Colonic mucosa (tissue), 4 donors: ENCODE measurements around the gene NPSR1. TPM values are rescaled to one million over a fixed set of nuclear protein-coding genes. Genes with fewer than 3 reads are reported as not detected.
A peak's percentile ranks its signal among the peaks of the same experiment; 100 is the strongest.
"Not testable (repeated sequence)": the region's sequence is repeated elsewhere in the genome, so short reads cannot be mapped to it uniquely, and the experiment has no call there.

ENCODE experiments used
- DNase-seq: peaks from one replicate; pipeline ENCODE4 v3.0.0-alpha.2; 2020
- H3K27ac ChIP-seq: fragments of 200-600 bp; one replicate; pipeline ENCODE4 v1.8.0; 2021
- H3K27me3 ChIP-seq: fragments of 200-600 bp; one replicate; pipeline ENCODE4 v1.8.0; 2021
- H3K36me3 ChIP-seq: fragments of 200-600 bp; one replicate; pipeline ENCODE4 v1.8.0; 2021
- H3K4me1 ChIP-seq: fragments of 200-600 bp; one replicate; pipeline ENCODE4 v1.8.0; 2021; ENCODE audit warnings: mild to moderate bottlenecking
- H3K4me3 ChIP-seq: fragments of 200-600 bp; one replicate; pipeline ENCODE4 v1.8.0; 2021
- H3K9ac ChIP-seq, 2 donors: one replicate each; pipeline ENCODE4 v1.7.0; 2013; ENCODE audit warnings: control low read depth in 2 of 2, low read depth in 2 of 2, low read length in 2 of 2
- H3K9me3 ChIP-seq: fragments of 200-600 bp; one replicate; pipeline ENCODE4 v1.8.0; 2021
- intact Hi-C: fragments of 100-400 bp; cut with DNase I; formaldehyde crosslinking; loops from one replicate; pipeline ENCODE4 v1.14.1; 2022
- total RNA-seq, 2 donors: library from RNA; stranded (reverse); fragmentation: NEBNext Ultra II Directional in 1 of 2; extraction: Animal tissue kit (Norgen Biotek cat#: 25700) in 1 of 2; gene quantifications; one replicate each; pipeline ENCODE4 v1.2.1, GENCODE V29; 2021
- TF ChIP-seq, protein P1 (sequence below): fragments of 200-600 bp; IDR thresholded peaks from one replicate; pipeline ENCODE4 v1.8.0; 2022; ENCODE audit warnings: antibody characterized with exemption, mild to moderate bottlenecking
- donor health status: healthy.
- donor health status: DM: no; HTN: no; CAD: no.
- donor health status: DM: no; HTN: no; CAD: no.

The NPSR1 gene, protein sequence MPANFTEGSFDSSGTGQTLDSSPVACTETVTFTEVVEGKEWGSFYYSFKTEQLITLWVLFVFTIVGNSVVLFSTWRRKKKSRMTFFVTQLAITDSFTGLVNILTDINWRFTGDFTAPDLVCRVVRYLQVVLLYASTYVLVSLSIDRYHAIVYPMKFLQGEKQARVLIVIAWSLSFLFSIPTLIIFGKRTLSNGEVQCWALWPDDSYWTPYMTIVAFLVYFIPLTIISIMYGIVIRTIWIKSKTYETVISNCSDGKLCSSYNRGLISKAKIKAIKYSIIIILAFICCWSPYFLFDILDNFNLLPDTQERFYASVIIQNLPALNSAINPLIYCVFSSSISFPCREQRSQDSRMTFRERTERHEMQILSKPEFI
- 1 to 10 TPM in 1 of 2 donors, not detected in 1; 1.0 TPM for total RNA-seq

DNA sequence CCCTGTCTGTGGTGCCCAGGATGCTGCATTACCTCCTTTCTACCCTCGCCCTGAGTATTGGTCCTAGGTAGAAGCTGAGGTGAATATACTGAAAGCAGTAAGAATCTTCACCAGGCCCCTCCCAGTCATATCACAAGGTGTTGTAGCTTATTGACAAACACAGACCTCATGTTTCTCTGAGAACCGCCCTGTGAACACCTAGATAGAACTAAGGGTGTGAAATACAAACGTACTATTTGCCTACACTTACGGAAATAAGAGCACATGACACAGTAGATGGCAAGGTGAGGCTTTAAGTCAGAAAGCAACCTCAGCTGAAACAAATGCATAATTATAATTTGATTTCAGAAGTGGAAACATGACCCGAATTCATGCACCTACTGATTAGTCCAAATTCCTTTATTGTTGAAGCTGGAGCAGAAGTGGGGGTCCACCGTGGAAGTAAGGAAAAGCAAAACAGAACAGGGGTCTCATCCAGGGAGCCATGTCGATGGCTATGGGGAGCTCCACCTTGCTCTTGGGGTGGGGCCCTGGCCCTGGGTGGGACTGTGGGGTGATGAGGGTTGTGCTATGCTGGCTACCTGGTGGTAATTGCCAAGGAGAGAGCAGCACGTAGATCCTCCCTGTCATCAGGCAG lies at the start of gene NPSR1:
Gene NPSR1, plus strand, starts transcription at position 587 of the 637 bp plus-strand sequence. CDS start 195 bp downstream, outside the sequence.
- peak within 1 kb of the TSS in 1 of 2 donors; percentile 32 for H3K9ac ChIP-seq
- intact Hi-C loops, result no loop called here
- H3K36me3 ChIP-seq, result no peaks in the 10 kb centered on the region
- TF ChIP-seq, protein P1, sequence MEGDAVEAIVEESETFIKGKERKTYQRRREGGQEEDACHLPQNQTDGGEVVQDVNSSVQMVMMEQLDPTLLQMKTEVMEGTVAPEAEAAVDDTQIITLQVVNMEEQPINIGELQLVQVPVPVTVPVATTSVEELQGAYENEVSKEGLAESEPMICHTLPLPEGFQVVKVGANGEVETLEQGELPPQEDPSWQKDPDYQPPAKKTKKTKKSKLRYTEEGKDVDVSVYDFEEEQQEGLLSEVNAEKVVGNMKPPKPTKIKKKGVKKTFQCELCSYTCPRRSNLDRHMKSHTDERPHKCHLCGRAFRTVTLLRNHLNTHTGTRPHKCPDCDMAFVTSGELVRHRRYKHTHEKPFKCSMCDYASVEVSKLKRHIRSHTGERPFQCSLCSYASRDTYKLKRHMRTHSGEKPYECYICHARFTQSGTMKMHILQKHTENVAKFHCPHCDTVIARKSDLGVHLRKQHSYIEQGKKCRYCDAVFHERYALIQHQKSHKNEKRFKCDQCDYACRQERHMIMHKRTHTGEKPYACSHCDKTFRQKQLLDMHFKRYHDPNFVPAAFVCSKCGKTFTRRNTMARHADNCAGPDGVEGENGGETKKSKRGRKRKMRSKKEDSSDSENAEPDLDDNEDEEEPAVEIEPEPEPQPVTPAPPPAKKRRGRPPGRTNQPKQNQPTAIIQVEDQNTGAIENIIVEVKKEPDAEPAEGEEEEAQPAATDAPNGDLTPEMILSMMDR, result no peak
- no peaks in the 10 kb centered on the region for H3K27me3 ChIP-seq
- DNase-seq, result no peak
- no peaks in the 10 kb centered on the region for H3K4me1 ChIP-seq
- no peak within 1 kb of the TSS for H3K27ac ChIP-seq
- no peak within 1 kb of the TSS for H3K4me3 ChIP-seq
- no peaks in the 10 kb centered on the region for H3K9me3 ChIP-seq

DNA sequence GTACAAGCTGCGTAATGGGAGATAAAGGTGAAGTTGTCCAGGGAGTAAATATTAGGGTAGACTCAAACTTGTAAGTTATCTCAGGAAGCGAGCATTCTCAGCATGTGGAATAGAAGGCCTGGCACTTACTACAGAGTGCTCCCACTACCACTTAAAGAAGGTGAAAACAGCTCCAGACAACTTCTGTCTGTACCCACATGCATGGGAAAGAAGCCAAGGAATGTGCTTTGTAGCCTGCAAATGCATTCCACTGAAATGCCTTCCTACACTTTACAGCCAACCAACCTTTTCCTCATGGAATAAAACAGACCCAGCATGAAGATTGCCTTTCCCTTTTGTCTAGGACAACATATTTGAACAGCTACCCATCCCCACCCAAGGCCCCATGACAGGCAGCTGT lies 45.4 kb upstream of the NPSR1 start:
- intact Hi-C loops, result no loop called here
- no peak overlapping the region for H3K9ac ChIP-seq
- H3K4me1 ChIP-seq, result no peaks in the 10 kb centered on the region
- H3K27ac ChIP-seq, result no peak overlapping the region
- TF ChIP-seq, protein P1, result no peak
- H3K4me3 ChIP-seq, result no peak overlapping the region
- H3K9me3 ChIP-seq, result no peaks in the 10 kb centered on the region
- no peaks in the 10 kb centered on the region for H3K27me3 ChIP-seq
- DNase-seq, result no peak
- no peaks in the 10 kb centered on the region for H3K36me3 ChIP-seq

DNA sequence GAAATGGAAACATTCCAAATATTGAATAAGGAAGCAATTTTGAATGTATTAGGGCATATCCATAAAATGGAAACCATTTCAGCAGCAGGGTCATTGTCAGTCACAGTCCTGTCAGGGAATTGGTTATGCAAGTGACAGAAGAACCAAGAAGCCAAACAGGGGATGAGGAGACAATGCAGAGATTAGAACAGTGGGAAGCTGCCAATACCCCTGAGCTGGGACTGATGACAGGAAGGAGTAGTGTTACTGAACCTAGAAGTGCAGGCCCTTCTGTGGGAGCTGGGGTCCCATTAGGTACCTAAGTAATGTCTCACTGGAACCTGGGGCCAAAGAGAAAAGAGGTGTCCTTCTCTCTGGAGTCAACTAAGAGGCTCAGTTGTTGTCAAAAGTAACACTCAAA lies 37.6 kb upstream of the NPSR1 start:
- Histone ChIP-seq H3K9me3 (no peaks in the 10 kb centered on the region), H3K9ac (no peak overlapping the region), H3K4me1 (no peaks in the 10 kb centered on the region), H3K4me3 (no peak overlapping the region), H3K27me3 (no peaks in the 10 kb centered on the region), H3K27ac (no peak overlapping the region), H3K36me3 (no peaks in the 10 kb centered on the region)
- TF ChIP-seq, protein P1, result no peak
- intact Hi-C loops, result no loop called here
- no peak for DNase-seq

DNA sequence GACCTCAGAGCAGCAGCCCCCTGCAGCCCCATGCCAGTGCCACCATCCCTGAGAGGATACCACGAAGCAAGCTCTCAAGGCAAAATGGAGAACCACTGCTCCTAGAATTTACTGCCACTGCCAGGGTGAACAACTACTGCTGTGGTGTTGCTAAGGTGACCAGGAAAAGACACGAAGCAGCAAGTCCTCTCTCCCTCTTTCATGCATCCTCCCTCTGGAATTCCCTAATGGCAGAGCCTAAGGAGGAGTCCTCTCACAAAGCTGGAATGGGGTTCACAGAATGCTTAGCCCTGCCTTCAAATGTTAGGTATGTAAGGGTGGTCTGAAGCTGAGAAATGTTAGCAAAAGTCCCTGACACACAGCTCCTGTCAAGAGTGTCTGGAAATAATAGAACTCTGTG lies 35.8 kb upstream of the NPSR1 start:
- no peak overlapping the region for H3K27ac ChIP-seq
- no peak for DNase-seq
- intact Hi-C loops, result no loop called here
- no peaks in the 10 kb centered on the region for H3K9me3 ChIP-seq
- H3K4me1 ChIP-seq, result no peaks in the 10 kb centered on the region
- TF ChIP-seq, protein P1, result no peak
- no peak overlapping the region for H3K4me3 ChIP-seq
- no peak overlapping the region for H3K9ac ChIP-seq
- H3K36me3 ChIP-seq, result no peaks in the 10 kb centered on the region
- no peaks in the 10 kb centered on the region for H3K27me3 ChIP-seq

DNA sequence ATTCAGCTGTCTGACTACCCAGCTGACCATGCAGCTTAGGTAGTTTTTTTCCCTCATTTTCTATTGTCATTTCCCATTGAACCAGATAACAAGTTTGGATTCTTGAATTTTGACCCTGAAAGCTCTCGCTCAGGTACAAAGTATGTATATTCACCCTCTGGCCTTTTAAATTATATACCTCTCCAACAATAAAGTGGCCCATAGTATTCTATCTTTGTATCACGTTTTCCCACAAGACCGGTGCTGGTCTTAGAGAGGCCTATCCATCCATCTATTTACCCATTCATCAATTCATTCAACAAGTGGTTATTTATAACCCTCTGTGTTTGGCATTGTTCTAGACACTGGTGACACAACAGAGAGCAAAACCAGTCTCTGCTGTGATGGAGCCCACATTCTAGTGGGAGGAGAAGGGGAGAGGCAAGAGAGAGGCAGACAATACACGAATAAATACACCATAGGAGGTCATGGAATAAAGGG lies 35.2 kb upstream of the NPSR1 start:
- intact Hi-C loops, result no loop called here
- no peak overlapping the region for H3K4me3 ChIP-seq
- DNase-seq, result no peak
- H3K4me1 ChIP-seq, result no peaks in the 10 kb centered on the region
- no peak overlapping the region for H3K27ac ChIP-seq
- no peaks in the 10 kb centered on the region for H3K36me3 ChIP-seq
- H3K9me3 ChIP-seq, result no peaks in the 10 kb centered on the region
- no peaks in the 10 kb centered on the region for H3K27me3 ChIP-seq
- no peak overlapping the region for H3K9ac ChIP-seq
- TF ChIP-seq, protein P1, result no peak

DNA sequence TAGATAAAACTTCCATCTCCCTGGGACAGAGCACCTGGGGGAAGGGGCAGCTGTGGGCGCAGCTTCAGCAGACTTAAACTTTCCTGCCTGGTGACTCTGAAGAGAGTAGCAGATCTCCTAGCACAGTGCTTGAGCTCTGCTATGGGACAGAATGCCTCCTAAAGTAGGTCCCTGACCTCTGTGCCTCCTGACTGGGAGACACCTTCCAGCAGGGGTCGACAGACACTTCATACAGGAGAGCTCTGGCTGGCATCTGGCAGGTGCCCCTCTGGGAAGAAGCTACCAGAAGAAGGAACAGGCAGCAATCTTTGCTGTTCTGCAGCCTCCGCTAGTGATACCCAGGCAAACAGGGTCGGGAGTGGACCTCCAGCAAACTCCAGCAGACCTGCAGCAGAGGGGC lies 29.4 kb upstream of the NPSR1 start:
- H3K4me1 ChIP-seq, H3K9ac ChIP-seq, H3K9me3 ChIP-seq, intact Hi-C loops, H3K36me3 ChIP-seq, DNase-seq, H3K4me3 ChIP-seq, H3K27ac ChIP-seq, H3K27me3 ChIP-seq: not testable (repeated sequence)
